Common myeloid progenitor, CD34-positive (primary cell): ENCODE results near the gene PBRM1.

Source experiments
- CTCF ChIA-PET: fragments of 350-600 bp; sonication (Branson Sonifier 250); formaldehyde crosslinking; loops from one replicate; lab custom pipeline; 2021; ENCODE audit warnings: antibody characterized with exemption; lab: Charles Lee
- POLR2A ChIA-PET: fragments of 350-600 bp; sonication (Branson Sonifier 250); formaldehyde crosslinking; loops from one replicate; lab custom pipeline; 2021; ENCODE audit warnings: antibody characterized with exemption; lab: Charles Lee
- DNase-seq, 3 donors: peaks; one replicate each; pipeline versions ENCODE4 v3.0.0 to v3.0.0-alpha.2; 2013
- H3K27ac ChIP-seq, 2 experiments: 1 replicate in 1 of 2; 2 replicates in 1 of 2; pipeline ENCODE4 v1.7.0; 2013; ENCODE audit warnings: inconsistent platforms in 2 of 2, low read length in 2 of 2, mild to moderate bottlenecking in 2 of 2, low read depth in 1 of 2, moderate library complexity in 1 of 2; ENCODE audit not compliant: severe bottlenecking in 2 of 2, insufficient read depth in 1 of 2, poor library complexity in 1 of 2
- H3K27me3 ChIP-seq, 5 experiments: replicated peaks in 2 of 5; 1 replicate in 3 of 5; 2 replicates in 2 of 5; pipeline versions ENCODE4 v1.6.1 to v1.7.0; 2013; ENCODE audit warnings: low read length in 4 of 5, mild to moderate bottlenecking in 2 of 5, moderate library complexity in 2 of 5, inconsistent platforms in 1 of 5; ENCODE audit not compliant: insufficient read depth in 5 of 5, control insufficient read depth in 4 of 5
- H3K36me3 ChIP-seq, 4 experiments: 1 replicate in 2 of 4; 2 replicates in 2 of 4; pipeline versions ENCODE4 v1.6.1 to v1.7.0; 2013; ENCODE audit warnings: low read length in 3 of 4, control low read depth in 1 of 4, mild to moderate bottlenecking in 1 of 4; ENCODE audit not compliant: control insufficient read depth in 4 of 4, insufficient read depth in 4 of 4
- H3K4me1 ChIP-seq, 4 experiments: 1 replicate in 3 of 4; 2 replicates in 1 of 4; pipeline versions ENCODE4 v1.6.1 to v1.7.1; 2013; ENCODE audit warnings: low read length in 3 of 4, mild to moderate bottlenecking in 3 of 4, control low read depth in 1 of 4, inconsistent platforms in 1 of 4, moderate library complexity in 1 of 4; ENCODE audit not compliant: control insufficient read depth in 4 of 4, insufficient read depth in 4 of 4; ENCODE audit errors: control extremely low read depth in 1 of 4
- H3K4me3 ChIP-seq, 7 experiments: 1 replicate in 4 of 7; 2 replicates in 3 of 7; pipeline versions ENCODE4 v1.5.1 to v1.7.0; 2013; ENCODE audit warnings: mild to moderate bottlenecking in 7 of 7, low read length in 6 of 7, moderate library complexity in 6 of 7, inconsistent platforms in 2 of 7, low read depth in 2 of 7, control low read depth in 1 of 7; ENCODE audit not compliant: insufficient read depth in 4 of 7, control insufficient read depth in 1 of 7; ENCODE audit errors: extremely low read depth in 1 of 7
- H3K9me3 ChIP-seq, 5 experiments: 1 replicate in 4 of 5; 2 replicates in 1 of 5; pipeline versions ENCODE4 v1.6.1 to v1.7.1; 2013; ENCODE audit warnings: low read length in 4 of 5, mild to moderate bottlenecking in 2 of 5, inconsistent platforms in 1 of 5, low read depth in 1 of 5, moderate library complexity in 1 of 5; ENCODE audit not compliant: control insufficient read depth in 4 of 5, insufficient read depth in 2 of 5; ENCODE audit errors: control extremely low read depth in 1 of 5
- WGBS: methylation state at CpG from one replicate; pipeline ENCODE4 v1.1.5; 2013; ENCODE audit not compliant: insufficient coverage; 5-methylcytosine and 5-hydroxymethylcytosine counted together

The PBRM1 gene

DNA sequence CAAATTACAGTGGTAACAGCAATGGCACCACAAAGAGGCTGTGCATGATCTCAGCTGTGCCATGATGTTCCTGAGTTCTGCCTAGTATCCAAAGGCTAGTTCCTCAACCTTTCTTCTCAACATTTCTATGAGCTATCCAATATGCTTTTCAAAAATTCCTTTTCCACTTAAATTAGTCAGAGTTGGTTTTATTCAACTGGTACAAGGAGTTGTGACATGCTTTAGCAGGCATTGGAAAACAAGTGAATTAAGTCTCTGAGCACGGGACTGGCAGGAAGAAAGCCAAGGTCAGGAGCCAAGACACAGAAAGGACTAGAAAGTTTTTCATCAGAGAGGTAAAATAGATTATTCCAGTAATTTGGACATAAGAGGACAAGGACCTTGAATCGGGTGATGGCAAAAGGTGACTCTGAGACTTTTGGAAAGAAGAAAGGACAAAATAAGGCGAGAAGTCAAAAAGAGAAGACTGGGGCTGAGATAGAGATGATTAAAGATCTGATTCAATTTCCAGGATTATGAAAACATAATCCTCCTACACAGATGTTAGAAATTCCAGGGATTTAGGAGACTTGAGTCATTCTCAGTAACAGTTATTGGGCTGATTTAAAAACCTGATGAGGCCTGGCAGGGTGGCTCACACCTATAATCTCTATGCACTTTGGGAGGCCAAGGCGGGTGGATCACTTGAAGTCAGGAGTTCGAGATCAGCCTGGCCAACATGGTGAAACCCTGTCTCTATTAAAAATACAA, 36.1 kb downstream of the PBRM1 start:
- no peak overlapping the region for H3K4me3 ChIP-seq
- peak overlapping the region in 1 of 2 experiments; percentile 62 for H3K27ac ChIP-seq
- 93% methylated on average over 3 of the region's 5 CpGs for WGBS
- no peak for DNase-seq
- CTCF ChIA-PET: interaction anchor here (1.0 to 1.5 kb wide), 2 partner anchors 10 to 103 kb away, joined by 3 to 4 read pairs; no protein-coding TSS in a partner anchor
- POLR2A ChIA-PET: interaction anchor here (0.6 kb wide), 1 partner anchor 10 kb away, joined by 4 read pairs; no protein-coding TSS in a partner anchor
- H3K27me3 ChIP-seq: no peaks in the 10 kb centered on the region
- H3K4me1 ChIP-seq: peaks cover 0 to 4% (median 0%) of the 10 kb centered on the region in 4 experiments
- no peaks in the 10 kb centered on the region for H3K9me3 ChIP-seq
- peaks cover 27 to 83% (median 45%) of the 10 kb centered on the region in 4 experiments for H3K36me3 ChIP-seq

DNA sequence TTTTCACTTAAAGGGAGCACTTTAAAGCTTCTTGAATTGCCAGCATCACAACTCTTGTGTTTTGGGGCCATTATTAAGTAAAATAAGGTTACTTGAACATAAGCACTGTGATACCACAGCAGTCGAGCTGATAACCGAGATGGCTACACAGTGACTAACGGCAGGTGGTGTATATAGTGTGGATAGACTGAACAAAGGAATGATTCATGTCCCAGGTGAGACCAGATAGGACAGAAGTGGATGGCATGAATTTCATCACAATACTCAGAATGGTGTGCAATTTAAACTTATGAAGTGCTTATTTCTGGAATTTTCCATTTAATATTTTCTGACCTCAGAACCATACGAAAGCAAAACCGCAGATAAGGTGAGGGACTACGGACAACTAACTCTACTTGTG, 40.2 kb downstream of the PBRM1 start:
- DNase-seq: no peak
- ChIA-PET CTCF (no interaction called here), POLR2A (interaction anchor here (0.6 kb wide), 1 partner anchor 190 kb away, joined by 3 read pairs; the partner anchor contains the start of gene NISCH)
- Histone ChIP-seq H3K27ac (no peak overlapping the region), H3K27me3 (no peaks in the 10 kb centered on the region), H3K36me3 (peaks cover 15 to 77% (median 43%) of the 10 kb centered on the region in 4 experiments), H3K4me1 (peaks cover 0 to under 1% (median 0%) of the 10 kb centered on the region in 4 experiments), H3K9me3 (no peaks in the 10 kb centered on the region), H3K4me3 (no peak overlapping the region)
- WGBS: 100% methylated on average over 2 of the region's 6 CpGs

DNA sequence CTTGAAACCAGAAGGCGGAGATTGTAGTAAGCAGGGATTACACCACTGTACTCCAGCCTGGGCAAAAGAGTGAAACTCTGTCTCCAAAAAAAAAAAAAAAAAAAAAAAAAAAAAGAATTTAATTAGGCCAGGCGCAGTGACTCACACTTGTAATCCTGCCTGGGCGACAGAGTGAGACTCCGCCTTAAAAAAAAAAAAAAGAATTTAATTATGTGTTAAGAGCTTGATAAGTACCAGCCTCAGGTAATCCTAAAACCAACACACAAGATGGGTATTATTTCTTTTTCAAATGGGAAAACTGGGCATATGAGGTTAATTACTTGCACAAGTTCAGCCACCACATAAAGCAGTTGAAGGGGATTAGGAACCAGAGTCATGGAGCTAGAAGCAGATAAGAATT, 49.0 kb downstream of the PBRM1 start:
- no CpG with 5 or more reads among the region's 4 CpGs for WGBS
- Histone ChIP-seq H3K9me3 (no peaks in the 10 kb centered on the region), H3K4me3 (no peak overlapping the region), H3K27me3 (no peaks in the 10 kb centered on the region), H3K4me1 (no peaks in the 10 kb centered on the region), H3K27ac (no peak overlapping the region), H3K36me3 (peaks cover 7 to 62% (median 28%) of the 10 kb centered on the region in 4 experiments)
- POLR2A ChIA-PET: interaction anchor here (0.6 kb wide), 1 partner anchor 91 kb away, joined by 3 read pairs; no protein-coding TSS in a partner anchor
- CTCF ChIA-PET: interaction anchor here (1.7 kb wide), 1 partner anchor 13 kb away, joined by 5 read pairs; no protein-coding TSS in a partner anchor
- peak in 2 of 3 donors; percentile 4 to 10 for DNase-seq

DNA sequence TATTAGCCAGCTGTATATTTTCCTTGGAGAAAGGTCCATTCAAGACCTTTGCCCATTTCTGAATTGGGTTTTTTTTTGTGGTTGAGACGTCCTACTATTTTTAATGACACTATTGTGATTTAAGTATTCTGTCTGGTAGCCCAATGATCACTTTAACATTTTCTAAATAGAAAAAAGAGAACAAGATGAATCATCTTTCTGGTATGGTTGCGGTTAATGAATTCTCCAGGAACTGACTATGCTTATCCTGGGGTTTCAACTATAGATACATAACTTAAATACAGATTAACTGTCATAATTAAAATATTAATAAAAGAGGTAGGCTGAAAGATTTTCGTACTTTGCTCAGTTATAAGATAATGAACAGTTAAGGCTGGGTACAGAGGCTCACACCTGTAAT, 51.9 kb downstream of the PBRM1 start:
- no CpG with 5 or more reads among the region's 3 CpGs for WGBS
- peaks cover 0 to 49% (median 35%) of the 10 kb centered on the region in 4 experiments for H3K36me3 ChIP-seq
- CTCF ChIA-PET: no interaction called here
- no peak overlapping the region for H3K27ac ChIP-seq
- no peaks in the 10 kb centered on the region for H3K4me1 ChIP-seq
- POLR2A ChIA-PET: no interaction called here
- no peaks in the 10 kb centered on the region for H3K9me3 ChIP-seq
- no peak overlapping the region for H3K4me3 ChIP-seq
- no peaks in the 10 kb centered on the region for H3K27me3 ChIP-seq
- DNase-seq: no peak

DNA sequence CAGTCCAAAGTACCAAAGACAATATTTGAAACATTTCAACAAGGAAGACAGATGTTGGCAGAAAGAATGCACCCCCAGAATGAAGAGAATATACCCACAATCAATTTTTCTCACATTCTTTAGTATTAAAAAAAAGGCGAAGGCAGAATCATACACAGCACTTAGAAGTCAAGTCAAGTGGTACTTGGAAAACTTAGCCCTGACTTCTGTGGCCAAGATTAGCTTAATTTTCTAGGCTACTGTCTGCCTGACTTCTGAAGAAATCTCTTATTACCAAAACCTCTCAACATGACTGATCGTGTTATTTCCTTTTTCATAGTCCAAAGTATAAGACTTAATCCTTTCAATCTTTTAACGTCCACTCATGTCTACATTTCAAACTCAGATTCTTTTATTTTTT, 60.7 kb downstream of the PBRM1 start:
- Histone ChIP-seq H3K36me3 (peaks cover 16 to 67% (median 47%) of the 10 kb centered on the region in 4 experiments), H3K9me3 (no peaks in the 10 kb centered on the region), H3K4me1 (no peaks in the 10 kb centered on the region), H3K4me3 (no peak overlapping the region), H3K27me3 (no peaks in the 10 kb centered on the region), H3K27ac (no peak overlapping the region)
- ChIA-PET POLR2A (no interaction called here), CTCF (no interaction called here)
- 67% methylated on average over 2 of the region's 3 CpGs for WGBS
- DNase-seq: no peak

DNA sequence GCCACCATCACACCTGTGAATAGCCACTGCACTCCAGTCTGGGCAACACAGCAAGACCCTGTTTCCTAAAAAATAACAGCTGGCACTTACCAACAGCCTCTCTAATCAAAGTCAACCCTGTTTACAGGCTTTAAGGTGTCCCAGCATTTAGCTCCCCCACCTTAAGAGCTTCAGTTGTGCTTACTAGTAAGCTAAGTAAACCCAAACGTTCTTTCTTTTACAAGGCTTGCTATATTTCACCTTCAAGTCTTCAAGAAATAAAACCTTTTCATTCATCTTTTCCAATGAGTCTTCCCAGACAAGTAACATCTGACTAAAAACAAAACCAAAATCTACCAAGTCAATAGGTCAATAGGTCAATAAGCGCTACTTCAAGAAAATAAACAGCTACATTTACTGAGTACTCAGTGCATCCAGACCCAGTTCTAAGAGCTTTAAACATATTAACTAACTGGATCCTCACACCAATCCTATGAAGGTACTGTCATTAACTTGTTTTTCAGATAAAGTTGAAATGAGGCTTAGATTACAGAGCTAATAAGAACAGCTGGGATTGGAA, 62.4 kb downstream of the PBRM1 start:
- DNase-seq: no peak
- 100% methylated on average over 2 of the region's 2 CpGs for WGBS
- H3K27ac ChIP-seq: no peak overlapping the region
- no peak overlapping the region for H3K4me3 ChIP-seq
- CTCF ChIA-PET: interaction anchor here (0.6 to 1.7 kb wide), 2 partner anchors 14 to 119 kb away, joined by 3 to 5 read pairs; no protein-coding TSS in a partner anchor
- peaks cover 17 to 65% (median 47%) of the 10 kb centered on the region in 4 experiments for H3K36me3 ChIP-seq
- H3K4me1 ChIP-seq: no peaks in the 10 kb centered on the region
- POLR2A ChIA-PET: no interaction called here
- no peaks in the 10 kb centered on the region for H3K9me3 ChIP-seq
- H3K27me3 ChIP-seq: no peaks in the 10 kb centered on the region

DNA sequence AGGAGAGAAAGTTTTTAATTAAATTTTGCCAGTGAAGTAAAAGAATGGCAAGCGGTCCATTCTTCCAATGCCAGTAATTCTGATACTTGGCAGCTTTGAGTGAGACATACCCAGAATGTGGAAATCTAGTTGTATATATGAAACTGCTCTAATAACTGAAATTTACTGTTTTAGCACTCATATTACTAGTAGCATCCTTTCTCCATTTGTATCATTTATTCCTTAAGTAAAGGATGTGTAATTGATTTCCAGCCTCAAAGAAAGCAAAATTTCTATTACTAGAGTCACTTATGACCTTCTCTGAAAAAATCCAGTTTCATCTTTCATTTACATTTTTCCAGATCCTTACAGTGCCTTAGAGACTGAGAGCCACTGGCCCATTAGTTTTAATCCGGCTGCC, 65.1 kb downstream of the PBRM1 start:
- H3K4me3 ChIP-seq: no peak overlapping the region
- H3K27me3 ChIP-seq: no peaks in the 10 kb centered on the region
- WGBS: no CpG with 5 or more reads among the region's 2 CpGs
- ChIA-PET CTCF (no interaction called here), POLR2A (no interaction called here)
- no peaks in the 10 kb centered on the region for H3K9me3 ChIP-seq
- H3K36me3 ChIP-seq: peaks cover 15 to 62% (median 46%) of the 10 kb centered on the region in 4 experiments
- H3K27ac ChIP-seq: no peak overlapping the region
- no peak for DNase-seq
- no peaks in the 10 kb centered on the region for H3K4me1 ChIP-seq
